K562 (cell line): Measurements from ENCODE around the gene NOP14. TPM values are rescaled to one million over a fixed set of nuclear protein-coding genes. Genes with fewer than 3 reads are reported as not detected.

Experiments used
- DMBX1 ChIP-seq: fragments of 250-450 bp; sonication (Bioruptor Pico); IDR thresholded peaks from 2 replicates; pipeline ENCODE4 v1.8.0; 2022; ENCODE audit warnings: inconsistent platforms, mild to moderate bottlenecking, moderate library complexity, borderline replicate concordance
- FOXP4 ChIP-seq: sonication (generic); formaldehyde crosslinking; IDR thresholded peaks from 2 replicates; pipeline ENCODE4 v1.8.0; 2022; ENCODE audit warnings: mild to moderate bottlenecking, missing genetic modification reagents, borderline replicate concordance
- HDAC8 ChIP-seq: fragments of 450-650 bp; IDR thresholded peaks from 2 replicates; pipeline ENCODE4 v1.6.1; 2016; ENCODE audit warnings: mild to moderate bottlenecking, missing genetic modification characterization, moderate library complexity, missing compliant biosample characterization
- MAZ ChIP-seq, 2 experiments: fragments of 450-650 bp in 1 of 2; sonication (generic) in 1 of 2; formaldehyde crosslinking; IDR thresholded peaks in 1 of 2; conservative IDR thresholded peaks in 1 of 2; 2 replicates each; pipeline versions ENCODE4 v1.4.0 to v1.5.0; 2020; ENCODE audit warnings: mild to moderate bottlenecking in 1 of 2, missing genetic modification reagents in 1 of 2
- NFRKB ChIP-seq: fragments of 450-650 bp; IDR thresholded peaks from 2 replicates; pipeline ENCODE4 v1.6.1; 2016; ENCODE audit warnings: low read depth
- PCBP2 ChIP-seq: fragments of 200-400 bp; formaldehyde crosslinking; IDR thresholded peaks from 2 replicates; pipeline ENCODE4 v1.6.1; 2018; ENCODE audit warnings: low read length, low read depth, mild to moderate bottlenecking, moderate library complexity; ENCODE audit not compliant: poor library complexity, severe bottlenecking
- POLR2AphosphoS5 ChIP-seq: IDR thresholded peaks from 2 replicates; pipeline ENCODE4 v1.6.1; 2011; ENCODE audit warnings: mild to moderate bottlenecking, low read depth, low read length, moderate library complexity; ENCODE audit not compliant: control insufficient read depth, insufficient read depth
- RNF2 ChIP-seq: sonication (generic); IDR thresholded peaks from 2 replicates; pipeline ENCODE4 v1.6.1; 2016
- SMARCA5 ChIP-seq: fragments of 450-650 bp; IDR thresholded peaks from 2 replicates; pipeline ENCODE4 v1.6.1; 2016
- SREBF1 ChIP-seq: fragments of 150-350 bp; IDR thresholded peaks from 2 replicates; pipeline ENCODE4 v1.6.1; 2014; ENCODE audit warnings: antibody characterized with exemption, low read depth, low read length, borderline replicate concordance
- SRSF7 ChIP-seq: fragments of 200-400 bp; formaldehyde crosslinking; optimal IDR thresholded peaks from 2 replicates; pipeline ENCODE3; 2017; ENCODE audit warnings: mild to moderate bottlenecking, low read depth, low read length
- TAF9B ChIP-seq: fragments of 450-650 bp; IDR thresholded peaks from 2 replicates; pipeline ENCODE4 v1.6.1; 2018; ENCODE audit warnings: mild to moderate bottlenecking; ENCODE audit not compliant: partially characterized antibody
- U2AF1 ChIP-seq: fragments of 200-400 bp; formaldehyde crosslinking; optimal IDR thresholded peaks from 2 replicates; pipeline ENCODE3; 2017; ENCODE audit warnings: mild to moderate bottlenecking, low read depth, low read length, moderate library complexity
- ZBTB1 ChIP-seq: sonication (generic); formaldehyde crosslinking; IDR thresholded peaks from 2 replicates; pipeline ENCODE4 v1.8.1; 2023; ENCODE audit warnings: missing genetic modification reagents, low read depth, mild to moderate bottlenecking, borderline replicate concordance
- ZBTB8A ChIP-seq: fragments of 450-650 bp; IDR thresholded peaks from 2 replicates; pipeline ENCODE4 v1.6.1; 2018; ENCODE audit warnings: mild to moderate bottlenecking, moderate library complexity; ENCODE audit not compliant: partially characterized antibody
- ZEB2 ChIP-seq: fragments of 450-650 bp; IDR thresholded peaks from 2 replicates; pipeline ENCODE4 v1.6.1; 2016
- ZFP91 ChIP-seq: sonication (generic); formaldehyde crosslinking; IDR thresholded peaks from 2 replicates; pipeline ENCODE4 v1.8.0; 2022; ENCODE audit warnings: mild to moderate bottlenecking, missing genetic modification reagents
- ZNF184 ChIP-seq: sonication (generic); formaldehyde crosslinking; IDR thresholded peaks from 2 replicates; pipeline ENCODE4 v1.5.0; 2020; ENCODE audit warnings: missing genetic modification reagents
- ZNF57 ChIP-seq: fragments of 450-650 bp; formaldehyde crosslinking; IDR thresholded peaks from 2 replicates; pipeline ENCODE4 v1.4.0; 2020; ENCODE audit warnings: mild to moderate bottlenecking, moderate library complexity
- polyA plus RNA-seq, 8 experiments: library from polyadenylated mRNA; depleted of rRNA in 4 of 8; stranded (reverse) in 5 of 8; unstranded in 3 of 8; fragments of >200 nt; fragmentation: Nextera tagmentation in 2 of 8; fragmentation: Illumina TruSeq in 1 of 8; extraction: Ambion mirVana in 2 of 8; extraction: Trizol in 1 of 8; gene quantifications; 2 replicates each; pipeline versions ENCODE4 v1.2.1 to v1.2.3, GENCODE V29; 2011 to 2014; ENCODE audit warnings: inconsistent platforms in 1 of 8, missing spikeins in 1 of 8
- total RNA-seq, 7 experiments: library from RNA; depleted of rRNA in 6 of 7; stranded (reverse); fragments of >200 nt in 6 of 7; fragmentation: Illumina TruSeq in 2 of 7; extraction: Trizol in 2 of 7; gene quantifications; 2 replicates each; pipeline versions ENCODE4 v1.2.1 to v1.2.3, GENCODE V29; 2011 to 2021; ENCODE audit warnings: low replicate concordance in 1 of 7
- TF ChIP-seq, protein P1 (sequence below): fragments of 250-450 bp; sonication (Bioruptor Pico); IDR thresholded peaks from 2 replicates; pipeline ENCODE4 v1.5.0; 2020; ENCODE audit warnings: mild to moderate bottlenecking, borderline replicate concordance

NOP14 gene
- total and polyA plus RNA-seq, 9 of the 15 experiments (the other 6 are each of a cell fraction or from before 2014, with no cell fraction given), result 12.7 to 76.0 (median 50.9) TPM

DNA sequence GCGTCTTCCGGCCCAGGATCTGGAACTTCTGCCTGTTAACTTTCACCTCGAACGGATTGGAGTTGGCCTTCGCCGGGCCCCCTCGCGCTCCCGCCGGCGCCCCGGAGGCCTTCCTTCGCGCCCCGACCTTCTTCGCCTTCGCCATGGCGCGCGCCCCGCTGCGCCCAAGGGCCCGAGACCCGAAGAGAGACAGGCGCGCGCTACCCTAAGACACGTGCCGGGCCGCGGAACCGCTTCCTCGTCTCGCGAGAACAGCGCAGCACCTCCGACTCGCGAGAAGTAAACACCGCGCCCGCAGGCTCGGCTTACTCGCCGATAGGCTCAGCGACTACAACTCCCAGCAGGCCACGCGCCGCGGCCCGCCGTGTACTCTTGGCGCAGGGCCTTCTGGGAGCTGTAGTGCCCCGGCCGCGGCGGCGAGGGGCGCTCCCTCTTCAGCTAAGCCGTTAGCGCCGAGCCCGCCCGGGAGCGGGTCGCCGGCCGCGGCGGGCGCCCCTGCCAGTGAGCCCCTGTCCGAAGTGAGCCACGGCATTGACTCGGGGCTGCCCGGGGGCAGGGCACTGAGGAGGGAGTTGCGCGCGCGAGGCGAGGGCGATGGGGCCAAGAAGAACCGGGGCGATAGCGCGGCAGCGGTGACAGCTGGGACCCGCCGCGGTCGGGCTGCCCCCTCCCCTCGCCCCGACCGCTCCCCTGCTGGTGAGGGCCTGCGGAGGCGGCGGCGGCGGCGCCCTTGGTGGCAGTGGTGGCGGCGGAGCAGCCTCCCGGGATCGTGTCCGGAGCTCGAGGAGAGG is at the start of gene NOP14, which contains the start of gene GRK4 (continued):
- TF ChIP-seq PCBP2 (no peak), NFRKB (no peak), ZBTB8A (no peak), FOXP4 (no peak; the same call in 1 of the 2 replicates), U2AF1 (peak; percentile 89), ZBTB1 (no peak; the same call in 1 of the 2 replicates), RNF2 (peak; percentile 82), POLR2AphosphoS5 (peak; percentile 73), ZNF57 (CRISPR knock-in tag) (no peak), SMARCA5 (no peak), TAF9B (no peak), DMBX1 (CRISPR knock-in tag) (peak; percentile 59; the same call in 1 of the 2 replicates), ZEB2 (no peak), ZFP91 (CRISPR knock-in tag) (no peak), ZNF184 (CRISPR knock-in tag) (no peak), SREBF1 (peak; percentile 72; the same call in 1 of the 2 replicates), MAZ (CRISPR knock-in tag; conservative IDR thresholded peaks at IDR 0.05 in 1 of 2, IDR thresholded peaks at IDR 0.05 in 1 of 2) (peak; percentile 82 to 89), HDAC8 (tag) (peak; percentile 22; the same call in 1 of the 2 replicates), SRSF7 (no peak)
- TF ChIP-seq, protein P1, sequence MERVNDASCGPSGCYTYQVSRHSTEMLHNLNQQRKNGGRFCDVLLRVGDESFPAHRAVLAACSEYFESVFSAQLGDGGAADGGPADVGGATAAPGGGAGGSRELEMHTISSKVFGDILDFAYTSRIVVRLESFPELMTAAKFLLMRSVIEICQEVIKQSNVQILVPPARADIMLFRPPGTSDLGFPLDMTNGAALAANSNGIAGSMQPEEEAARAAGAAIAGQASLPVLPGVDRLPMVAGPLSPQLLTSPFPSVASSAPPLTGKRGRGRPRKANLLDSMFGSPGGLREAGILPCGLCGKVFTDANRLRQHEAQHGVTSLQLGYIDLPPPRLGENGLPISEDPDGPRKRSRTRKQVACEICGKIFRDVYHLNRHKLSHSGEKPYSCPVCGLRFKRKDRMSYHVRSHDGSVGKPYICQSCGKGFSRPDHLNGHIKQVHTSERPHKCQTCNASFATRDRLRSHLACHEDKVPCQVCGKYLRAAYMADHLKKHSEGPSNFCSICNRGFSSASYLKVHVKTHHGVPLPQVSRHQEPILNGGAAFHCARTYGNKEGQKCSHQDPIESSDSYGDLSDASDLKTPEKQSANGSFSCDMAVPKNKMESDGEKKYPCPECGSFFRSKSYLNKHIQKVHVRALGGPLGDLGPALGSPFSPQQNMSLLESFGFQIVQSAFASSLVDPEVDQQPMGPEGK (CRISPR knock-in tag), result no peak
